GM12874 (cell line): ENCODE data around the gene USP36.

Experiments
- TF ChIP-seq, protein P1 (sequence below): IDR thresholded peaks from 2 replicates; pipeline ENCODE4 v1.5.1; 2011; ENCODE audit warnings: low read depth, mild to moderate bottlenecking, control low read depth, low read length, moderate library complexity; ENCODE audit not compliant: insufficient read depth

USP36 gene

DNA sequence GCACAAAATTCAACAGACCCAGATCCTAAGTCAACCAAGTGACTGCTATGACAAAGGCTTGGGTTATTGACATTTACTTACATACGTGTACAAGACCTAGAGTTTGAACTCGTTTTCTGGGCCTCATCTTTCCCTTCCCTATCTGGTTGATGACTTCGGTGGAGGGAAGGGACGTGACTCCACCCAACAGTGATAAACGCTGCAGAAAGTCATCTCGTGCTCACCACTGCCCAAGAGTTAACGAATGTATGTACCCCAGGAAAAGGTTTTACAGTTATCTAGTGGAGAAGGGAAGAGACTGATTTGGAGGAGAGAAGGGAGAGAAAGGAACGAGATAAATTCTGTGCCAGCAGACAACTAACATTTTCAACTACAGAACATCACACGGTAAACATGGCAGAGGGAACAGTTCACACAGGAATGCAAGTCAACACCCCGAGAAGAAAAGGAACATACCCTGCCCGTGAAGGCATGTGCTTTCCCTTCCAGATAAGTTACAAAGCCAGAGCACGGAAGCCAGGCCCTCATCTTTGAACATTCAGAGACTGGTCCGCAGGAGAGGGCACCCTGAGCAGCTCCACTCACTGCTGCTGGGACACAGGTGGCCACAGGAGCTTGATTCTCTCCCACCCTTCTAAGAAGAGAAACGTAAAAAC is 44.6 kb downstream of the USP36 start:
- TF ChIP-seq, protein P1, sequence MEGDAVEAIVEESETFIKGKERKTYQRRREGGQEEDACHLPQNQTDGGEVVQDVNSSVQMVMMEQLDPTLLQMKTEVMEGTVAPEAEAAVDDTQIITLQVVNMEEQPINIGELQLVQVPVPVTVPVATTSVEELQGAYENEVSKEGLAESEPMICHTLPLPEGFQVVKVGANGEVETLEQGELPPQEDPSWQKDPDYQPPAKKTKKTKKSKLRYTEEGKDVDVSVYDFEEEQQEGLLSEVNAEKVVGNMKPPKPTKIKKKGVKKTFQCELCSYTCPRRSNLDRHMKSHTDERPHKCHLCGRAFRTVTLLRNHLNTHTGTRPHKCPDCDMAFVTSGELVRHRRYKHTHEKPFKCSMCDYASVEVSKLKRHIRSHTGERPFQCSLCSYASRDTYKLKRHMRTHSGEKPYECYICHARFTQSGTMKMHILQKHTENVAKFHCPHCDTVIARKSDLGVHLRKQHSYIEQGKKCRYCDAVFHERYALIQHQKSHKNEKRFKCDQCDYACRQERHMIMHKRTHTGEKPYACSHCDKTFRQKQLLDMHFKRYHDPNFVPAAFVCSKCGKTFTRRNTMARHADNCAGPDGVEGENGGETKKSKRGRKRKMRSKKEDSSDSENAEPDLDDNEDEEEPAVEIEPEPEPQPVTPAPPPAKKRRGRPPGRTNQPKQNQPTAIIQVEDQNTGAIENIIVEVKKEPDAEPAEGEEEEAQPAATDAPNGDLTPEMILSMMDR: no peak

DNA sequence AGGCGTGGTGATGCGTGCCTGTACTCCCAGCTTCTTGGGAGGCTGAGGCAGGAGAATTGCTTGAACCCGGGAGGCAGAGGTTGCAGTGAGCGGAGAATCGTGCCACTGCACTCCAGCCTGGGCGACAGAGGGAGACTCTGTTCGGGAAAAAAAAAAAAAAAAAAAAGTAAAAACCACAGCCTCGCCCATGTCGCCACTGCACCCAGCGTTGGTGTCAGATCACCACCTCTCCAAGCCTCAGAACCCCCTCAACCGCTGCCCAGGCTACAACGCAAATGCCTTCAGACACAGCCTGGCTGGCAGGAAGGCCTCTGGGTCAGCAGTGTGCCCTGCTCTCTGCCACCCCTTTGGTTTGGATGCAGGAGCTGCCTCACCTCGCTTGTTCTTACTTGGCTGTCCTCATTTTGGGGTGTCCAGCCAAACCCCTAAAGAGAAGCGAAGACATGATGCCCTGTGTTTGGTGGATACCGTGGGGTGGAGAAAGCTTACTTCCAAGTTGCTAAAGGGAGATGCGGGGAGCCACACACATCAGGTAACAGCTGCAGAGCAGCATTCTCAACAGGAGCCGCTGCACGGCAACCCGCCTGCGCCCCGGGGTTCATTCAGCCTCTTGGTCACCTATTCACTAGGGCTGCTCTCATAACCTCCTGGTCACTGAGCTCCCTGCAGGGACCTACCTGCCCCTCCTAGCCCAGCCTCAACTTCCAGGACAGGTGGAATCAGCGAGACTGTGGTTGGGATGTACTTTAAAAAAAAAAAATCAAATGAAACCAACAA is 45.6 kb downstream of the USP36 start:
- TF ChIP-seq, protein P1: no peak

DNA sequence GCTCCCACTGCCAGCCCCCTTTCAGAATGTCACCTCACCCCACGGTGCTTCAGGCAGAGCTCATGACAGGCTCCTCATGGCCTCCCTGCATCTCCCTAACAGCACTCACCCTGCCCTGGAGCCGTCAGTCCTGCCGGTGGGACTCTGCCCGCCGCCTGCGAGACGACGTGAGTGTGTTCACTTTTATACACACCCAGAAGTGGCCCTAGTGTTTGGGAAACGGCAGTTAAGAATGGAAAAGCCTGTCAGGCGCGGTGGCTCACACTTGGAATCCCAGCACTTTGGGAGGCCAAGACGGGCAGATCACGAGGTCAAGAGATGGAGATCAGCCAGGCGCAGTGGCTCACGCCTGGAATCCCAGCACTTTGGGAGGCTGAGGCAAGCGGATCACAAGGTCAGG is 46.2 kb downstream of the USP36 start:
- TF ChIP-seq, protein P1: no peak

DNA sequence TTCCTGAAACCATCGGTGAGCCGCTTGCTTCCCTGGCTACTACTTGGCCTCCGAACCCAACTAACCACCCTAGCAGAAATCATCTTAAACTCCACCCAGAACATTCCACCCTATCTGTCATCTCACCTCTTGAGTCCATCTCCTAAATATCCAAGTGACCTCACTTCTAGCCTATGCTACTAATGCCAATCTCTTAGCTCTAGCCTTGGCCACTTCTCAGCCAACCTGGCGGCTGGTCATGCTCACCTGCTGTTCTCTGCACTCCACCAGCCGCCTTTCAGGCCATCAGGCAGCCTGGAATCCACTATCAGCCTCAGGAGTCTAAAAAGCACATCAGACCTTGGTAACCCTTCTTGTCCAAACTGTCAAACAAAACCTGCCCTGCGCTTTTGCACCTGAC is 46.6 kb downstream of the USP36 start:
- TF ChIP-seq, protein P1: no peak

DNA sequence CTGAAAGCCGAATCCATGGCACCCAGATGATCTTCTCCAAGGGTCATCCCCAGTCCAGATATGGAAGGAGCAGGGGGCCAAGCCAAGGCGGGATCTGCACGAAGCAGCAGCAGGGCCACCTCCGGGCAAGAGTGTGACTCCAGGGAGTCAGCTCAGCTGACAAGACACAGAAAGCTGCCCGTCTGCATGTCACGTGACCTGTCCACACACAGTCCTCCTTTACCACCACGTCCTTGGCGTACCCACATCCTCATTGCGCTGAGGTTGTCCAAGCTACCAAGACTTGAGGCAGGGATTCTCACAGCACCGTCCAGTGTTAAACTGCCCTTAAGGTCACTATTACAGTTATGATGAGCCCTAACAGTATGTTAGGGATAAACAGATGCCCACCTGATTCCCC is 47.2 kb downstream of the USP36 start:
- TF ChIP-seq, protein P1: no peak

DNA sequence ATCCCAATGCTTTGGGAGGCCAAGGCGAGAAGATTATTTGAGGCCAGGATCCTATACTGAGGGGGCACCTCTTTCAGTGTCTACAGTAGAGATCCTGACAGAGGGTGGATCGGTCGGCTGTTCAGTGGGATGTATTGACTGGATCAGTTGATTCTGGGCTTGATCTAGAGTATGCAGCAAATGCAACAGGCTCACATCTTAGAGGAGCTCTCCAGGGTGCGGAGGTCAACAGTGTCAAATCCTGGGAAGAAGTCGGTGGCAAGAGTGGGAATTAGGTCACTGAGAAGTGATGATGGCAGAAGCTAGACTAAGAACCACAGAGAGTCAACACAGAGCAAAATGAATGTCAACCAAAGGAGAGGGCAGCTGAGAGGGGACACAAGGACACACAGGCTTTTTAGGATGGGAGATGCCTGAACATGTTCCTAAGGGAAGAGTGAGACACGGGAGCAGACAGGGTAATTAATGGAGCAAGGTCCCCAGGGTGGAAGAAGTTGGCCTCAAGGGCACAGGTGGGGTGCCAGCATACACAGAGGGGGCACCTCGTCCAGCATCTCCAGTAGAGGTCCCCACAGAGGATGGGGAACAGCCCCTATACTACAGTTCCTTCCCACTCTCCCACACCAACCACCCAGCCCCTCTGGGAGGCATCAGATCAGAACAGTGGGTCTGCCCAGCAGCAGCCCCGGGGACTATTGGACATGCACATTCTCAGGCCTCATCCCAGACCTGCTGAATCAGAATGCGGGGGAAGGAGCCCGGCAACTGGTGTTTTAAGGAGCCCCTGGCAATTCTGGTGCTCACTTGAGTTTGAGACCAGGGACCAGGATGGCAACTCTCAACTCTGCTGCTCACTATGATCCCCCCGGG is 48.5 kb downstream of the USP36 start:
- TF ChIP-seq, protein P1: no peak

DNA sequence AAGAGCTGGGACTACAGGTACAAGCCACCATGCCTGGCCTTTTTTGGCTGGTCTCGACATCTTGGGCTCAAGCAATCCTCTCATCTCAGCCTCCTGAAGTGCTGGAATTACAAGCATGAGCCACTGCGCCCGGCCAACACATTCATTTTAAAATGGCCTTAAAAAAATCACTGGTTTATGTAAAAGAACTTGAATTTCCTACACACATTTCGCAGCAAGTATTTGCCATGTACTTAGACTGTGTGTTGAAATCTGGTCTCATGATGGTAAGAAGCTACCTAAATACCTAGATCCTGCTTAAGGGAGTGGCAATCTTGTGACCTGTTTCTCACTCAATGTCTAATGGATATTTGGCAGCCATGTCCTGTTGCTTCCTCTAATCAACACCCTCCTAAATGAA is 50.1 kb downstream of the USP36 start:
- TF ChIP-seq, protein P1: no peak
